Mesodermal cell (in vitro differentiated cells): Measurements from ENCODE around the gene CLK2.
"Not testable (repeated sequence)": the region's sequence is repeated elsewhere in the genome, so short reads cannot be mapped to it uniquely, and the experiment has no call there.

Experiments used
- H3K27ac ChIP-seq: 2 replicates; pipeline ENCODE4 v1.7.0; 2013; ENCODE audit warnings: mild to moderate bottlenecking, low read depth, low read length, moderate library complexity; ENCODE audit not compliant: severe bottlenecking
- H3K36me3 ChIP-seq: 2 replicates; pipeline ENCODE4 v1.7.1; 2013; ENCODE audit warnings: mild to moderate bottlenecking, low read length, moderate library complexity; ENCODE audit not compliant: control insufficient read depth, insufficient read depth
- H3K4me1 ChIP-seq: one replicate; pipeline ENCODE4 v1.7.1; 2013; ENCODE audit warnings: mild to moderate bottlenecking, low read length; ENCODE audit not compliant: insufficient read depth, control insufficient read depth, poor library complexity, severe bottlenecking
- H3K4me3 ChIP-seq: 2 replicates; pipeline ENCODE4 v1.7.0; 2013; ENCODE audit warnings: low read length, control low read depth, mild to moderate bottlenecking; ENCODE audit not compliant: insufficient read depth, poor library complexity, severe bottlenecking; ENCODE audit errors: extremely low read depth
- H3K9me3 ChIP-seq: 2 replicates; pipeline ENCODE4 v1.7.1; 2013; ENCODE audit warnings: mild to moderate bottlenecking, low read length, moderate library complexity; ENCODE audit not compliant: control insufficient read depth
- WGBS, 2 experiments: methylation state at CpG; one replicate each; pipeline ENCODE4 v1.1.5; 2013; ENCODE audit warnings: missing lambda C conversion rate in 2 of 2; ENCODE audit not compliant: insufficient coverage in 2 of 2; 5-methylcytosine and 5-hydroxymethylcytosine counted together

Gene CLK2

GRCh38 chr1:155241069-155241679, 32.1 kb downstream of the CLK2 start:
- no peaks in the 10 kb centered on the region for H3K9me3 ChIP-seq
- 22 to 23% methylated on average over 4 of the region's 4 CpGs for WGBS, 2 experiments
- H3K36me3 ChIP-seq: peaks cover 22% of the 10 kb centered on the region
- peak overlapping the region; percentile 57 for H3K27ac ChIP-seq
- H3K4me1 ChIP-seq: peaks cover 11% of the 10 kb centered on the region
- peak overlapping the region; percentile 33 for H3K4me3 ChIP-seq

- H3K36me3 ChIP-seq: peaks cover 23% of the 10 kb centered on the region
- H3K9me3 ChIP-seq: no peaks in the 10 kb centered on the region
- peaks cover 6% of the 10 kb centered on the region for H3K4me1 ChIP-seq
- H3K4me3 ChIP-seq: no peak overlapping the region
- 95 to 100% methylated on average over 3 of the region's 5 CpGs for WGBS, 2 experiments
- no peak overlapping the region for H3K27ac ChIP-seq
Measured at GRCh38 chr1:155236451-155236850, 36.9 kb downstream of the CLK2 start.

- H3K9me3 ChIP-seq, H3K27ac ChIP-seq, H3K4me1 ChIP-seq, H3K4me3 ChIP-seq: not testable (repeated sequence)
- H3K36me3 ChIP-seq: peaks cover 23% of the 10 kb centered on the region
- 87 to 95% methylated on average over 3 to 4 of the region's 9 CpGs for WGBS, 2 experiments
Measured at GRCh38 chr1:155235375-155235774, 37.9 kb downstream of the CLK2 start.

GRCh38 chr1:155233502-155233901, 39.8 kb downstream of the CLK2 start:
- not testable (repeated sequence) for H3K9me3 ChIP-seq, H3K27ac ChIP-seq, H3K4me3 ChIP-seq, H3K4me1 ChIP-seq
- 100% methylated on average over 1 of the region's 5 CpGs; no CpG with 5 or more reads in 1 of the 2 experiments for WGBS, 2 experiments
- peaks cover 20% of the 10 kb centered on the region for H3K36me3 ChIP-seq

GRCh38 chr1:155232001-155232978, 41.0 kb downstream of the CLK2 start:
- H3K27ac ChIP-seq, H3K4me3 ChIP-seq, H3K9me3 ChIP-seq, H3K4me1 ChIP-seq: not testable (repeated sequence)
- 92 to 97% methylated on average over 6 to 7 of the region's 13 CpGs for WGBS, 2 experiments
- H3K36me3 ChIP-seq: peaks cover 15% of the 10 kb centered on the region

GRCh38 chr1:155231302-155231701, 42.0 kb downstream of the CLK2 start:
- not testable (repeated sequence) for H3K4me3 ChIP-seq, H3K27ac ChIP-seq, H3K4me1 ChIP-seq, H3K9me3 ChIP-seq, H3K36me3 ChIP-seq
- 88% methylated on average over 2 to 3 of the region's 3 CpGs for WGBS, 2 experiments

GRCh38 chr1:155228096-155228427, 45.2 kb downstream of the CLK2 start:
- WGBS, 2 experiments: 83 to 85% methylated on average over 7 to 8 of the region's 9 CpGs
- Histone ChIP-seq H3K4me3 (peak overlapping the region; percentile 74), H3K36me3 (no peaks in the 10 kb centered on the region), H3K9me3 (no peaks in the 10 kb centered on the region), H3K4me1 (peaks cover 15% of the 10 kb centered on the region), H3K27ac (peak overlapping the region; percentile 83)

- Histone ChIP-seq H3K36me3 (no peaks in the 10 kb centered on the region), H3K9me3 (no peaks in the 10 kb centered on the region), H3K4me3 (peak overlapping the region; percentile 74), H3K27ac (peak overlapping the region; percentile 97), H3K4me1 (peaks cover 14% of the 10 kb centered on the region)
- WGBS, 2 experiments: 0 to 2% methylated on average over 23 to 26 of the region's 42 CpGs
Measured at GRCh38 chr1:155227261-155228095, 45.8 kb downstream of the CLK2 start.

- H3K9me3 ChIP-seq: no peaks in the 10 kb centered on the region
- H3K36me3 ChIP-seq: no peaks in the 10 kb centered on the region
- H3K4me3 ChIP-seq: peak overlapping the region; percentile 74
- 0% methylated on average over 13 to 14 of the region's 19 CpGs for WGBS, 2 experiments
- peaks cover 9% of the 10 kb centered on the region for H3K4me1 ChIP-seq
- peak overlapping the region; percentile 97 for H3K27ac ChIP-seq
Measured at GRCh38 chr1:155226910-155227260, 46.4 kb downstream of the CLK2 start.

- 0 to 1% methylated on average over 6 of the region's 7 CpGs for whole genome bisulfite sequencing, 2 experiments
- H3K4me1 ChIP-seq: peaks cover 9% of the 10 kb centered on the region
- no peaks in the 10 kb centered on the region for H3K9me3 ChIP-seq
- H3K36me3 ChIP-seq: no peaks in the 10 kb centered on the region
- H3K4me3 ChIP-seq: peak overlapping the region; percentile 74
- peak overlapping the region; percentile 97 for H3K27ac ChIP-seq
Measured at GRCh38 chr1:155226188-155226909, 47.0 kb downstream of the CLK2 start.
